ENCODE measurements around the gene MOB2. TPM values are rescaled to one million over a fixed set of nuclear protein-coding genes. Genes with fewer than 3 reads are reported as not detected.

MOB2 gene
- total and polyA plus RNA-seq, 4 donors = 31.6 to 45.2 (median 36.4) TPM

- TF ChIP-seq CTCF (IDR thresholded peaks at IDR 0.05; ENCODE audit: control extremely low read depth, extremely low read depth) = no peak
- no peak overlapping the region for H3K4me3 ChIP-seq
- H3K9ac ChIP-seq (ENCODE audit: insufficient read depth in 1 of 2, low read length in 2 of 2) = no peak overlapping the region
- WGBS, 2 donors = 92 to 94% methylated on average over 24 of the region's 24 CpGs
- DNase-seq = no peak
- no peaks in the 10 kb centered on the region for H3K27me3 ChIP-seq (ENCODE audit: control insufficient read depth in 3 of 3, insufficient read depth in 3 of 3, low read length in 2 of 3)
- H3K36me3 ChIP-seq (ENCODE audit: control insufficient read depth in 4 of 4, insufficient read depth in 4 of 4, low read length in 4 of 4) = peaks cover 0 to 4% (median 0%) of the 10 kb centered on the region in 4 donors
- H3K27ac ChIP-seq (ENCODE audit: low read depth in 1 of 2, low read length in 1 of 2) = no peak overlapping the region
- H3K4me1 ChIP-seq (ENCODE audit: control insufficient read depth in 5 of 5, insufficient read depth in 5 of 5, low read length in 5 of 5) = peaks cover 0 to 41% (median 15%) of the 10 kb centered on the region in 5 donors
- no peaks in the 10 kb centered on the region for H3K9me3 ChIP-seq (ENCODE audit: control insufficient read depth in 4 of 4, insufficient read depth in 3 of 4, low read length in 3 of 4)
- ATAC-seq (ENCODE audit: insufficient read depth, low FRiP score) = no peak
These were observed 15.8 kb upstream of the MOB2 start for GRCh38 chr11:1502168-1502953.

GRCh38 chr11:1501421-1502167 lies 15.0 kb upstream of the MOB2 start:
- Histone ChIP-seq H3K36me3 (ENCODE audit: control insufficient read depth in 4 of 4, insufficient read depth in 4 of 4, low read length in 4 of 4) (peaks cover 0 to 4% (median 0%) of the 10 kb centered on the region in 4 donors), H3K9ac (ENCODE audit: insufficient read depth in 1 of 2, low read length in 2 of 2) (no peak overlapping the region), H3K4me1 (ENCODE audit: control insufficient read depth in 5 of 5, insufficient read depth in 5 of 5, low read length in 5 of 5) (peaks cover 0 to 35% (median 7%) of the 10 kb centered on the region in 5 donors), H3K4me3 (no peak overlapping the region), H3K9me3 (ENCODE audit: control insufficient read depth in 4 of 4, insufficient read depth in 3 of 4, low read length in 3 of 4) (no peaks in the 10 kb centered on the region), H3K27me3 (ENCODE audit: control insufficient read depth in 3 of 3, insufficient read depth in 3 of 3, low read length in 2 of 3) (no peaks in the 10 kb centered on the region), H3K27ac (ENCODE audit: low read depth in 1 of 2, low read length in 1 of 2) (no peak overlapping the region)
- no peak for DNase-seq
- WGBS, 2 donors = 91 to 96% methylated on average over 25 of the region's 25 CpGs
- TF ChIP-seq CTCF (IDR thresholded peaks at IDR 0.05; ENCODE audit: control extremely low read depth, extremely low read depth) = no peak
- ATAC-seq (ENCODE audit: insufficient read depth, low FRiP score) = no peak

GRCh38 chr11:1500466-1501420 lies 14.2 kb upstream of the MOB2 start:
- Histone ChIP-seq H3K4me1 (ENCODE audit: control insufficient read depth in 5 of 5, insufficient read depth in 5 of 5, low read length in 5 of 5) (peaks cover 0 to 34% (median 7%) of the 10 kb centered on the region in 5 donors), H3K36me3 (ENCODE audit: control insufficient read depth in 4 of 4, insufficient read depth in 4 of 4, low read length in 4 of 4) (peaks cover 0 to 4% (median 0%) of the 10 kb centered on the region in 4 donors), H3K9me3 (ENCODE audit: control insufficient read depth in 4 of 4, insufficient read depth in 3 of 4, low read length in 3 of 4) (no peaks in the 10 kb centered on the region), H3K9ac (ENCODE audit: insufficient read depth in 1 of 2, low read length in 2 of 2) (no peak overlapping the region), H3K4me3 (no peak overlapping the region), H3K27ac (ENCODE audit: low read depth in 1 of 2, low read length in 1 of 2) (no peak overlapping the region), H3K27me3 (ENCODE audit: control insufficient read depth in 3 of 3, insufficient read depth in 3 of 3, low read length in 2 of 3) (no peaks in the 10 kb centered on the region)
- no peak for ATAC-seq (ENCODE audit: insufficient read depth, low FRiP score)
- no peak for DNase-seq
- 92 to 93% methylated on average over 28 of the region's 28 CpGs for WGBS, 2 donors
- no peak for TF ChIP-seq CTCF (IDR thresholded peaks at IDR 0.05; ENCODE audit: control extremely low read depth, extremely low read depth)
